ENCODE measurements around the gene KRTAP1-4. TPM values are rescaled to one million over a fixed set of nuclear protein-coding genes. Genes with fewer than 3 reads are reported as not detected.

KRTAP1-4 gene
- polyA plus RNA-seq, 3 donors: not detected

DNA sequence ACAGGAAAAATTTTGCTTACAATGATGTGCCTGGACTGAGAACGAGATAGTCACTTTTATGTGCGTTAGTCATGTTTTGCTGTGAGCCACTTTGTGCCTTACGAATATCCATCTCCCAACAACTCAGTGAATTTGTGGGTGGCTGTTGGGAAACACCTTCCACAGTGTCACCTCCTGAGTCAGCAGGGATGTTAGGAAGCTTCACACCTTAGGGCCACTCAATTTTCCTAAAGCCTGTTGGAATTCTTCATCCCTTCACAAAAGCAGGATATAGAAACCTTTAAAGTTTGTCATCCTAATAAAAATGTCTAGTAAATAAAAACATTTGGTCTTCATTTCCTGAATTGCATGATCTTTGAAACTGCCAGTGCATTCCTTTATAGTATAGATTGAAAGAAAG is 16.8 kb downstream of the KRTAP1-4 start:
- H3K79me2 ChIP-seq (ENCODE audit: insufficient read depth, low read length): no peaks in the 10 kb centered on the region
- H3K9me3 ChIP-seq (replicated peaks in 1 of 2; ENCODE audit: control insufficient read depth in 1 of 2, insufficient read depth in 1 of 2, low read length in 2 of 2): no peaks in the 10 kb centered on the region
- TF ChIP-seq, protein P1, sequence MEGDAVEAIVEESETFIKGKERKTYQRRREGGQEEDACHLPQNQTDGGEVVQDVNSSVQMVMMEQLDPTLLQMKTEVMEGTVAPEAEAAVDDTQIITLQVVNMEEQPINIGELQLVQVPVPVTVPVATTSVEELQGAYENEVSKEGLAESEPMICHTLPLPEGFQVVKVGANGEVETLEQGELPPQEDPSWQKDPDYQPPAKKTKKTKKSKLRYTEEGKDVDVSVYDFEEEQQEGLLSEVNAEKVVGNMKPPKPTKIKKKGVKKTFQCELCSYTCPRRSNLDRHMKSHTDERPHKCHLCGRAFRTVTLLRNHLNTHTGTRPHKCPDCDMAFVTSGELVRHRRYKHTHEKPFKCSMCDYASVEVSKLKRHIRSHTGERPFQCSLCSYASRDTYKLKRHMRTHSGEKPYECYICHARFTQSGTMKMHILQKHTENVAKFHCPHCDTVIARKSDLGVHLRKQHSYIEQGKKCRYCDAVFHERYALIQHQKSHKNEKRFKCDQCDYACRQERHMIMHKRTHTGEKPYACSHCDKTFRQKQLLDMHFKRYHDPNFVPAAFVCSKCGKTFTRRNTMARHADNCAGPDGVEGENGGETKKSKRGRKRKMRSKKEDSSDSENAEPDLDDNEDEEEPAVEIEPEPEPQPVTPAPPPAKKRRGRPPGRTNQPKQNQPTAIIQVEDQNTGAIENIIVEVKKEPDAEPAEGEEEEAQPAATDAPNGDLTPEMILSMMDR (IDR thresholded peaks at IDR 0.05): no peak
- H3K36me3 ChIP-seq (replicated peaks in 1 of 2; ENCODE audit: control insufficient read depth in 1 of 2, insufficient read depth in 2 of 2, low read length in 2 of 2): no peaks in the 10 kb centered on the region
- H3K27me3 Mint-ChIP-seq (ENCODE audit: low read depth in 3 of 3): peaks cover 0 to 3% (median 3%) of the 10 kb centered on the region in 3 donors
- peaks cover 0 to 2% (median 0%) of the 10 kb centered on the region in 7 donors for H3K9me3 Mint-ChIP-seq
- H2AFZ ChIP-seq (ENCODE audit: insufficient read depth, low read depth, low read length, poor library complexity, severe bottlenecking): no peak overlapping the region
- no peak for DNase-seq
- no CpG with 5 or more reads among the region's 3 CpGs for WGBS (ENCODE audit: insufficient coverage)
- H3K36me3 Mint-ChIP-seq: no peaks in the 10 kb centered on the region
- H3K4me3 Mint-ChIP-seq: no peak overlapping the region
- no peak overlapping the region for H3K27ac Mint-ChIP-seq
- H3K4me1 ChIP-seq (ENCODE audit: control insufficient read depth in 1 of 2, insufficient read depth in 2 of 2, low read length in 2 of 2): no peaks in the 10 kb centered on the region
- H4K20me1 ChIP-seq (ENCODE audit: insufficient read depth, low read length): no peaks in the 10 kb centered on the region
- H3K4me2 ChIP-seq (replicated peaks; ENCODE audit: extremely low read depth, low read length, poor library complexity, severe bottlenecking): no peak overlapping the region
- H3K9ac ChIP-seq (ENCODE audit: insufficient read depth, low read length, poor library complexity, severe bottlenecking): no peak overlapping the region
- no peaks in the 10 kb centered on the region for H3K27me3 ChIP-seq (ENCODE audit: control insufficient read depth in 2 of 2, insufficient read depth in 2 of 2, low read length in 2 of 2)
- no peak overlapping the region for H3K27ac ChIP-seq (ENCODE audit: low read depth in 1 of 2, low read length in 2 of 2)
- no peak overlapping the region for H3K4me3 ChIP-seq (replicated peaks in 1 of 3; ENCODE audit: low read depth in 2 of 3, low read length in 3 of 3)
- no peaks in the 10 kb centered on the region for H3K4me1 Mint-ChIP-seq
- intact Hi-C loops (cut with micrococcal nuclease): no loop called here

DNA sequence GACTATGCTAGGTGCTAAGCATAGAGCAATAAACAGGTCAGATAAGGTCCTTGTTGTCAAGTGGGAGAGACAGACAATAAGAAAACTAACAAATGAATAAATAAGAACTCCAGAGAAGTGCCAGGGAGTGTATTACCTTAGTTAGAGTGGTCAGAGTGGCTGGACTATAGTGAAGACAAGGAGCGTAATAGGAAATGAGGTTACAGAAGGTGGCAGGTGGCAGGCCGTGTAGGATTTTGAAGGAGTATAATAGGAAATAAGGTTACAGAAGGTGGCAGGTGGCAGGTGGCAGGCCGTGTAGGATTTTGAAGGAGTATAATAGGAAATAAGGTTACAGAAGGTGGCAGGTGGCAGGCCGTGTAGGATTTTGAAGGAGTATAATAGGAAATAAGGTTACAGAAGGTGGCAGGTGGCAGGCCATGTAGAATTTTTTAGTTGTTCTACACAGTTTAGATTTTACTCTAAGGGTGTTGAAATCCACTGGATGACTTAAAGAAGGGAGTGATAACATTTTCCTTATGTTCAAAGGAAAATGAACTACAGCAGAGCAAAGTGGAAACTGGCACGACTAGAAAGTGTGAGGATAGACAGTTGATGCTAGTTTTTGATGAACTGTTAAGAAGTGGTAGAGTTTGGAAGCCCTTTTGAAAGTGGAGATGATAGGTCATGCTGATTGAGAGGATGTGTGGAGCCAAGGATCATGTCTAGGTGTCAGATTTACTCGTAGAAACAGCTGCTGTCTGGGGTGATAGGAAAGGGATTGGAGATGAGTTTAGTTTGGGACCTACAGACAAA is 17.5 kb downstream of the KRTAP1-4 start:
- Histone ChIP-seq H3K27me3 (ENCODE audit: control insufficient read depth in 2 of 2, insufficient read depth in 2 of 2, low read length in 2 of 2) (no peaks in the 10 kb centered on the region), H3K4me1 (ENCODE audit: control insufficient read depth in 1 of 2, insufficient read depth in 2 of 2, low read length in 2 of 2) (no peaks in the 10 kb centered on the region), H3K27ac (ENCODE audit: low read depth in 1 of 2, low read length in 2 of 2) (no peak overlapping the region), H3K9me3 (replicated peaks in 1 of 2; ENCODE audit: control insufficient read depth in 1 of 2, insufficient read depth in 1 of 2, low read length in 2 of 2) (no peaks in the 10 kb centered on the region), H2AFZ (ENCODE audit: insufficient read depth, low read depth, low read length, poor library complexity, severe bottlenecking) (no peak overlapping the region), H3K79me2 (ENCODE audit: insufficient read depth, low read length) (no peaks in the 10 kb centered on the region), H4K20me1 (ENCODE audit: insufficient read depth, low read length) (no peaks in the 10 kb centered on the region), H3K36me3 (replicated peaks in 1 of 2; ENCODE audit: control insufficient read depth in 1 of 2, insufficient read depth in 2 of 2, low read length in 2 of 2) (no peaks in the 10 kb centered on the region), H3K4me3 (replicated peaks in 1 of 3; ENCODE audit: low read depth in 2 of 3, low read length in 3 of 3) (no peak overlapping the region), H3K9ac (ENCODE audit: insufficient read depth, low read length, poor library complexity, severe bottlenecking) (no peak overlapping the region), H3K4me2 (replicated peaks; ENCODE audit: extremely low read depth, low read length, poor library complexity, severe bottlenecking) (no peak overlapping the region)
- WGBS (ENCODE audit: insufficient coverage): 83% methylated on average over 6 of the region's 6 CpGs
- H3K36me3 Mint-ChIP-seq: no peaks in the 10 kb centered on the region
- H3K9me3 Mint-ChIP-seq: peaks cover 0 to 2% (median 0%) of the 10 kb centered on the region in 7 donors
- no peaks in the 10 kb centered on the region for H3K4me1 Mint-ChIP-seq
- TF ChIP-seq, protein P1 (IDR thresholded peaks at IDR 0.05): no peak
- peaks cover 0 to 3% (median 3%) of the 10 kb centered on the region in 3 donors for H3K27me3 Mint-ChIP-seq (ENCODE audit: low read depth in 3 of 3)
- no peak overlapping the region for H3K27ac Mint-ChIP-seq
- intact Hi-C loops (cut with micrococcal nuclease): no loop called here
- no peak for DNase-seq
- no peak overlapping the region for H3K4me3 Mint-ChIP-seq
